Measurements from ENCODE around the gene SPATA2.

DNA sequence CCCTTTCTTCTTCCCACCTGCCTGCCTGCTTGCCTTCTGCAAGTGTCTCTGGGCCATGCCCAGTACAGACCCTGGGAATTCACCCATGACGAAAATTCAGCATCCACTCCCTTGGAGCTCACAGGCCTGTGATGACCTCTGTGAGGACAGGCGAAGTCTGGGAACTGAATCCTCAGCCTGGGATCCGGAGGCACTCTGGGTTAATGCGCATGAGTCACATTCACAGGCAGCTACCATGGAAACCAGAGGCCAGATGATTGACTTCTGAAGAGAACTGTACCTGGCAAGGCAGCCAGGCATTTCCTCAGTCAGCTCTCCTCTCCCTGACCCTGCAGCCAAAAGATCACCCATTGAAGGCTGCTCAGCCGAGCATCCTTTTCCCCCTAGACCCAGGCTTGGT lies 61.7 kb downstream of the SPATA2 start:
- TF ChIP-seq, protein P1, sequence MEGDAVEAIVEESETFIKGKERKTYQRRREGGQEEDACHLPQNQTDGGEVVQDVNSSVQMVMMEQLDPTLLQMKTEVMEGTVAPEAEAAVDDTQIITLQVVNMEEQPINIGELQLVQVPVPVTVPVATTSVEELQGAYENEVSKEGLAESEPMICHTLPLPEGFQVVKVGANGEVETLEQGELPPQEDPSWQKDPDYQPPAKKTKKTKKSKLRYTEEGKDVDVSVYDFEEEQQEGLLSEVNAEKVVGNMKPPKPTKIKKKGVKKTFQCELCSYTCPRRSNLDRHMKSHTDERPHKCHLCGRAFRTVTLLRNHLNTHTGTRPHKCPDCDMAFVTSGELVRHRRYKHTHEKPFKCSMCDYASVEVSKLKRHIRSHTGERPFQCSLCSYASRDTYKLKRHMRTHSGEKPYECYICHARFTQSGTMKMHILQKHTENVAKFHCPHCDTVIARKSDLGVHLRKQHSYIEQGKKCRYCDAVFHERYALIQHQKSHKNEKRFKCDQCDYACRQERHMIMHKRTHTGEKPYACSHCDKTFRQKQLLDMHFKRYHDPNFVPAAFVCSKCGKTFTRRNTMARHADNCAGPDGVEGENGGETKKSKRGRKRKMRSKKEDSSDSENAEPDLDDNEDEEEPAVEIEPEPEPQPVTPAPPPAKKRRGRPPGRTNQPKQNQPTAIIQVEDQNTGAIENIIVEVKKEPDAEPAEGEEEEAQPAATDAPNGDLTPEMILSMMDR (IDR thresholded peaks at IDR 0.05; ENCODE audit: borderline replicate concordance, extremely low read depth, low read length, poor library complexity, severe bottlenecking) = no peak
- TF ChIP-seq EZH2 (IDR thresholded peaks at IDR 0.05; ENCODE audit: borderline replicate concordance, low read depth, low read length, severe bottlenecking) = no peak

All from DND-41 (cell line).